ENCODE data around the gene KIF23. TPM values are rescaled to one million over a fixed set of nuclear protein-coding genes. Genes with fewer than 3 reads are reported as not detected.

The KIF23 gene
- total RNA-seq, 1 experiment from 2014 or later = 77.3 TPM

DNA sequence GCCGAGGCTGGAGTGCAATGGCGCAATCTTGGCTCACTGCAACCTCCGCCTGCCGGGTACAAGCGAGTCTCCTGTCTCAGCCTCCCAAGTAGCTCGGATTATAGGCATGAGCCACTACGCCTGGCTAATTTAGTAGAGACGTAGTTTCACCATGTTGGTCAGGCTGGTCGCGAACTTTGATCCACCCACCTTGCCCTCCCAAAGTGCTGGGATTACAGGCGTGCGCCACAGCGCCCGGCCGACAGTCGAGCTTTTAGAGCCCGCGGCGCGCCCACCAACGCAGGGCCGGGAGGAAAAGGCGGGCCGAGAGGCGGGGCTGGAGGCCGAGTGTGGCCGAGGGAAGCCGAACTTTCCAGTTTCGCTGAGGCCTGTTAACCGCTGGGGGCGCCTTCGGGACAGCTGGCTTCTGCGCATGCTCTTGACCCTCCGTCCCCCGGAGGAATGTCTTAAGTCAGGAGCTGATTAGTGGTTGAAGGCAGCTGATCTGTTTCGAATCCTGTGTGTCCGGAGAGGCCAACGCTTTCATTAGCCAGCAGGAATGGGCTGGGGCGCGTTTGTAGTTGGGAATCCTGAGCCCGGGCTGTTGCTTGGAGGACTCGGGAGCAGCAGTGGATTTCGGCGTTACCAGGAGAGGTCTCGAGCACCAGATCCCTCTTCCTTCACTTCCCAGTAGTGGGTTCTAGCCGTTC lies 48.5 kb downstream of the KIF23 start:
- ATAC-seq = peak; percentile 82
- TF ChIP-seq EZH2 (IDR thresholded peaks at IDR 0.05; ENCODE audit: low read length, unreplicated experiment) (no peak), EZH2phosphoT487 (IDR thresholded peaks at IDR 0.05; ENCODE audit: borderline replicate concordance, low read length) (no peak)
- TF ChIP-seq, protein P1, sequence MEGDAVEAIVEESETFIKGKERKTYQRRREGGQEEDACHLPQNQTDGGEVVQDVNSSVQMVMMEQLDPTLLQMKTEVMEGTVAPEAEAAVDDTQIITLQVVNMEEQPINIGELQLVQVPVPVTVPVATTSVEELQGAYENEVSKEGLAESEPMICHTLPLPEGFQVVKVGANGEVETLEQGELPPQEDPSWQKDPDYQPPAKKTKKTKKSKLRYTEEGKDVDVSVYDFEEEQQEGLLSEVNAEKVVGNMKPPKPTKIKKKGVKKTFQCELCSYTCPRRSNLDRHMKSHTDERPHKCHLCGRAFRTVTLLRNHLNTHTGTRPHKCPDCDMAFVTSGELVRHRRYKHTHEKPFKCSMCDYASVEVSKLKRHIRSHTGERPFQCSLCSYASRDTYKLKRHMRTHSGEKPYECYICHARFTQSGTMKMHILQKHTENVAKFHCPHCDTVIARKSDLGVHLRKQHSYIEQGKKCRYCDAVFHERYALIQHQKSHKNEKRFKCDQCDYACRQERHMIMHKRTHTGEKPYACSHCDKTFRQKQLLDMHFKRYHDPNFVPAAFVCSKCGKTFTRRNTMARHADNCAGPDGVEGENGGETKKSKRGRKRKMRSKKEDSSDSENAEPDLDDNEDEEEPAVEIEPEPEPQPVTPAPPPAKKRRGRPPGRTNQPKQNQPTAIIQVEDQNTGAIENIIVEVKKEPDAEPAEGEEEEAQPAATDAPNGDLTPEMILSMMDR (conservative IDR thresholded peaks at IDR 0.05; ENCODE audit: low read depth, low read length) = peak; percentile 77
- Histone ChIP-seq H3K27me3 (ENCODE audit: low read length) (no peaks in the 10 kb centered on the region), H3K4me2 (ENCODE audit: low read length) (peak overlapping the region; percentile 90), H3K9me2 (replicated peaks; ENCODE audit: low read length) (no peaks in the 10 kb centered on the region), H3K27ac (ENCODE audit: low read length) (peak overlapping the region; percentile 65), H3K79me2 (ENCODE audit: low read length) (peaks cover 5% of the 10 kb centered on the region; the same call in 1 of the 2 replicates), H3F3A (ENCODE audit: low read length, unreplicated experiment) (peaks cover 3% of the 10 kb centered on the region), H3K36me3 (ENCODE audit: low read depth, low read length) (no peaks in the 10 kb centered on the region), H3K4me1 (ENCODE audit: insufficient read depth, low read length) (peaks cover 40% of the 10 kb centered on the region), H3K9me3 (ENCODE audit: low read length) (no peaks in the 10 kb centered on the region), H3K9ac (ENCODE audit: low read length) (peak overlapping the region; percentile 76), H4K20me1 (ENCODE audit: low read length) (no peaks in the 10 kb centered on the region; the same call in 1 of the 2 replicates), H2AFZ (ENCODE audit: low read length) (peak overlapping the region; percentile 95), H3K4me3 (ENCODE audit: low read length) (peak overlapping the region; percentile 72)
- no TSS peak for BruUV-seq (replicated peaks)
- peak; percentile 96 for DNase-seq
- intact Hi-C loops (cut with micrococcal nuclease) = no loop called here
- ChIA-PET POLR2A (ENCODE audit: unreplicated experiment) (interaction anchor here (0.6 to 1.8 kb wide), 5 partner anchors 10 to 1109 kb away, joined by 5 to 14 read pairs (median 7); partner anchors contain the start of genes KIF23 and RPLP1), CTCF (interaction anchor here (0.5 to 0.9 kb wide), 6 partner anchors 10 to 1982 kb away, joined by 3 to 4 read pairs (median 3); partner anchors contain the start of gene RPLP1)

GRCh38 chr15:69463182-69463756 lies 49.1 kb downstream of the KIF23 start:
- ChIA-PET POLR2A (ENCODE audit: unreplicated experiment) (interaction anchor here (1.0 to 1.8 kb wide), 3 partner anchors 11 to 49 kb away, joined by 6 to 12 read pairs (median 7); partner anchors contain the start of genes KIF23 and RPLP1), CTCF (interaction anchor here (0.6 to 0.9 kb wide), 5 partner anchors 10 to 1981 kb away, joined by 3 to 4 read pairs (median 3); partner anchors contain the start of gene RPLP1)
- BruUV-seq (replicated peaks) = TSS peak; percentile 89
- H3K4me3 ChIP-seq (ENCODE audit: low read length) = peak overlapping the region; percentile 72
- peak overlapping the region; percentile 65 for H3K27ac ChIP-seq (ENCODE audit: low read length)
- intact Hi-C loops (cut with micrococcal nuclease) = no loop called here
- no peaks in the 10 kb centered on the region for H3K9me2 ChIP-seq (replicated peaks; ENCODE audit: low read length)
- peaks cover 46% of the 10 kb centered on the region for H3K4me1 ChIP-seq (ENCODE audit: insufficient read depth, low read length)
- H4K20me1 ChIP-seq (ENCODE audit: low read length) = no peaks in the 10 kb centered on the region
- no peaks in the 10 kb centered on the region for H3K9me3 ChIP-seq (ENCODE audit: low read length)
- no peaks in the 10 kb centered on the region for H3K36me3 ChIP-seq (ENCODE audit: low read depth, low read length)
- DNase-seq (no peak), ATAC-seq (no peak)
- no peaks in the 10 kb centered on the region for H3K27me3 ChIP-seq (ENCODE audit: low read length)
- peak overlapping the region; percentile 90 for H3K4me2 ChIP-seq (ENCODE audit: low read length)
- H3K79me2 ChIP-seq (ENCODE audit: low read length) = peaks cover 5% of the 10 kb centered on the region; the same call in 1 of the 2 replicates
- H3F3A ChIP-seq (ENCODE audit: low read length, unreplicated experiment) = peaks cover 6% of the 10 kb centered on the region
- peak overlapping the region; percentile 76 for H3K9ac ChIP-seq (ENCODE audit: low read length)
- peak overlapping the region; percentile 95 for H2AFZ ChIP-seq (ENCODE audit: low read length)
- TF ChIP-seq EZH2 (IDR thresholded peaks at IDR 0.05; ENCODE audit: low read length, unreplicated experiment) (no peak), EZH2phosphoT487 (IDR thresholded peaks at IDR 0.05; ENCODE audit: borderline replicate concordance, low read length) (no peak)
- TF ChIP-seq, protein P1 (conservative IDR thresholded peaks at IDR 0.05; ENCODE audit: low read depth, low read length) = no peak
